H1 (cell line): Measurements from ENCODE around the gene HDAC3. TPM values are rescaled to one million over a fixed set of nuclear protein-coding genes. Genes with fewer than 3 reads are reported as not detected.

ENCODE experiments used
- CTCF ChIA-PET: fragments of 300-600 bp; sonication (Branson Sonifier 250); formaldehyde crosslinking; loops from one replicate; lab custom pipeline; 2021; ENCODE audit not compliant: partially characterized antibody; lab: Charles Lee
- POLR2A ChIA-PET: fragments of 300-600 bp; sonication (Branson Sonifier 250); formaldehyde crosslinking; loops from one replicate; lab custom pipeline; 2021; ENCODE audit warnings: inconsistent platforms; ENCODE audit not compliant: partially characterized antibody; lab: Charles Lee
- DNase-seq, 2 experiments: peaks; one replicate each; pipeline versions ENCODE4 v3.0.0 to v3.0.0-alpha.2; 2010 to 2022; ENCODE audit warnings: low spot score in 2 of 2, low read depth in 1 of 2, mixed read lengths in 1 of 2
- FAIRE-seq: peaks from 2 replicates; lab custom pipeline; 2011; peaks lifted over from hg19 to GRCh38; lab: Jason Lieb, UNC
- H2AFZ ChIP-seq: 2 replicates; pipeline ENCODE4 v1.8.1; 2012; ENCODE audit warnings: low read length, inconsistent platforms
- H2AK5ac ChIP-seq: 2 replicates; pipeline ENCODE4 v1.6.1; 2013; ENCODE audit warnings: low read depth, low read length
- H2BK120ac ChIP-seq: replicated peaks from 2 replicates; pipeline ENCODE3; 2013; ENCODE audit warnings: low read depth, low read length, inconsistent platforms
- H2BK12ac ChIP-seq: 2 replicates; pipeline ENCODE4 v1.6.1; 2013; ENCODE audit warnings: low read depth, low read length
- H2BK15ac ChIP-seq: 2 replicates; pipeline ENCODE4 v1.6.1; 2013; ENCODE audit warnings: low read length
- H2BK20ac ChIP-seq: 2 replicates; pipeline ENCODE4 v1.6.1; 2013; ENCODE audit warnings: low read length
- H2BK5ac ChIP-seq: 2 replicates; pipeline ENCODE4 v1.6.1; 2013; ENCODE audit warnings: low read depth, low read length
- H3K14ac ChIP-seq: 2 replicates; pipeline ENCODE4 v1.6.1; 2013; ENCODE audit warnings: inconsistent platforms; ENCODE audit not compliant: insufficient read length
- H3K18ac ChIP-seq: 2 replicates; pipeline ENCODE4 v1.6.1; 2013; ENCODE audit warnings: low read length; ENCODE audit errors: extremely low read depth
- H3K23ac ChIP-seq: 2 replicates; pipeline ENCODE4 v1.6.1; 2013; ENCODE audit warnings: inconsistent platforms; ENCODE audit not compliant: insufficient read length
- H3K23me2 ChIP-seq: 2 replicates; pipeline ENCODE4 v1.6.1; 2013; ENCODE audit warnings: low read depth, low read length
- H3K27ac ChIP-seq: 2 replicates; pipeline ENCODE4 v1.6.1; 2011; ENCODE audit warnings: low read depth, low read length, inconsistent platforms
- H3K27me3 ChIP-seq, 4 experiments: replicated peaks in 1 of 4; 1 replicate in 1 of 4; 2 replicates in 3 of 4; pipeline versions ENCODE4 v1.6.1 to v1.8.1; 2011 to 2013; ENCODE audit warnings: low read length in 3 of 4, mild to moderate bottlenecking in 3 of 4, inconsistent platforms in 2 of 4, mixed read lengths in 2 of 4, moderate library complexity in 1 of 4; ENCODE audit not compliant: control insufficient read depth in 3 of 4, insufficient read depth in 3 of 4; ENCODE audit errors: extremely low read depth in 1 of 4
- H3K36me3 ChIP-seq, 4 experiments: 2 replicates each; pipeline versions ENCODE4 v1.6.1 to v1.8.1; 2011 to 2013; ENCODE audit warnings: mild to moderate bottlenecking in 4 of 4, low read length in 3 of 4, moderate library complexity in 2 of 4, control low read depth in 1 of 4, inconsistent platforms in 1 of 4; ENCODE audit not compliant: insufficient read depth in 4 of 4, control insufficient read depth in 2 of 4
- H3K4ac ChIP-seq: replicated peaks from 2 replicates; pipeline ENCODE3; 2013; ENCODE audit warnings: low read length, low read depth, mixed read lengths, inconsistent platforms; ENCODE audit not compliant: insufficient read length
- H3K4me1 ChIP-seq, 4 experiments: replicated peaks in 1 of 4; 1 replicate in 1 of 4; 2 replicates in 3 of 4; pipeline versions ENCODE4 v1.6.1 to v1.8.1; 2011 to 2013; ENCODE audit warnings: low read length in 3 of 4, inconsistent platforms in 2 of 4, mixed read lengths in 1 of 4; ENCODE audit not compliant: insufficient read depth in 4 of 4, control insufficient read depth in 3 of 4
- H3K4me2 ChIP-seq, 2 experiments: 2 replicates each; pipeline versions ENCODE4 v1.6.1 to v1.8.1; 2011 to 2013; ENCODE audit warnings: low read depth in 2 of 2, low read length in 2 of 2, control low read depth in 1 of 2, inconsistent platforms in 1 of 2, mild to moderate bottlenecking in 1 of 2; ENCODE audit not compliant: insufficient read depth in 1 of 2
- H3K4me3 ChIP-seq, 4 experiments: fragments of 200-600, 300-600 bp in 1 of 4; sonication (generic), shearing (Covaris generic), sonication (Bioruptor Twin) in 1 of 4; 2 replicates each; pipeline versions ENCODE4 v1.5.1 to v1.8.1; 2011 to 2016; ENCODE audit warnings: low read length in 4 of 4, low read depth in 3 of 4, control low read depth in 2 of 4, inconsistent platforms in 2 of 4, mild to moderate bottlenecking in 2 of 4, mixed read lengths in 1 of 4, moderate library complexity in 1 of 4; ENCODE audit not compliant: insufficient read depth in 2 of 4; ENCODE audit errors: extremely low read depth in 1 of 4
- H3K56ac ChIP-seq: replicated peaks from 2 replicates; pipeline ENCODE3; 2013; ENCODE audit warnings: low read depth, mild to moderate bottlenecking, mixed read lengths, low read length, inconsistent platforms; ENCODE audit not compliant: insufficient read length
- H3K79me1 ChIP-seq: 2 replicates; pipeline ENCODE4 v1.6.1; 2013; ENCODE audit warnings: low read depth, low read length, control low read depth
- H3K79me2 ChIP-seq, 2 experiments: 2 replicates each; pipeline versions ENCODE4 v1.6.1 to v1.8.1; 2012 to 2013; ENCODE audit warnings: low read length in 2 of 2, mild to moderate bottlenecking in 2 of 2, inconsistent platforms in 1 of 2; ENCODE audit not compliant: insufficient read depth in 2 of 2, control insufficient read depth in 1 of 2
- H3K9ac ChIP-seq, 4 experiments: replicated peaks in 1 of 4; 1 replicate in 1 of 4; 2 replicates in 3 of 4; pipeline versions ENCODE4 v1.6.1 to v1.8.1; 2011 to 2013; ENCODE audit warnings: low read depth in 3 of 4, low read length in 3 of 4, control low read depth in 2 of 4, mild to moderate bottlenecking in 2 of 4, moderate library complexity in 2 of 4, inconsistent platforms in 1 of 4; ENCODE audit errors: extremely low read depth in 1 of 4
- H3K9me3 ChIP-seq, 2 experiments: 2 replicates each; pipeline versions ENCODE4 v1.6.1 to v1.8.1; 2012 to 2013; ENCODE audit warnings: mild to moderate bottlenecking in 2 of 2, moderate library complexity in 2 of 2, control low read depth in 1 of 2, inconsistent platforms in 1 of 2, low read depth in 1 of 2, low read length in 1 of 2, mixed read lengths in 1 of 2; ENCODE audit not compliant: insufficient read depth in 2 of 2
- H4K20me1 ChIP-seq, 2 experiments: replicated peaks in 1 of 2; 2 replicates each; pipeline versions ENCODE3 to v1.8.1; 2011 to 2013; ENCODE audit warnings: inconsistent platforms in 2 of 2, low read length in 2 of 2, mild to moderate bottlenecking in 1 of 2; ENCODE audit not compliant: insufficient read depth in 2 of 2, control insufficient read depth in 1 of 2
- H4K5ac ChIP-seq: 2 replicates; pipeline ENCODE4 v1.6.1; 2013; ENCODE audit warnings: low read length, low read depth, mixed read lengths, inconsistent platforms; ENCODE audit not compliant: insufficient read length
- H4K8ac ChIP-seq: 2 replicates; pipeline ENCODE4 v1.8.0; 2013; ENCODE audit warnings: mild to moderate bottlenecking, moderate library complexity, low read length, inconsistent platforms; ENCODE audit not compliant: insufficient read depth; ENCODE audit errors: extremely low read depth
- H4K91ac ChIP-seq: replicated peaks from 2 replicates; pipeline ENCODE3; 2013; ENCODE audit warnings: low read length, mixed read lengths, inconsistent platforms; ENCODE audit not compliant: insufficient read length
- CHD2 ChIP-seq: IDR thresholded peaks from 2 replicates; pipeline ENCODE4 v1.6.1; 2012; ENCODE audit warnings: low read length, improper control_type of control experiment
- POU5F1 ChIP-seq: IDR thresholded peaks from 2 replicates; pipeline ENCODE4 v1.6.1; 2011; ENCODE audit warnings: low read depth, mild to moderate bottlenecking, low read length, moderate library complexity
- WGBS, 2 experiments: shearing (Covaris generic) in 1 of 2; methylation state at CpG; one replicate each; pipeline versions ENCODE4 v1.1.6 to v1.1.7; 2013 to 2015; ENCODE audit warnings: low lambda C conversion rate in 2 of 2, mixed read lengths in 2 of 2, inconsistent platforms in 1 of 2, low coverage in 1 of 2, missing lambda C conversion rate in 1 of 2; ENCODE audit not compliant: insufficient replicate concordance in 2 of 2, insufficient coverage in 1 of 2, insufficient read length in 1 of 2; ENCODE audit errors: extremely low coverage in 1 of 2, missing lambda C conversion rate in 1 of 2; 5-methylcytosine and 5-hydroxymethylcytosine counted together
- polyA plus RNA-seq, 7 experiments: library from polyadenylated mRNA; depleted of rRNA in 3 of 7; stranded (reverse) in 5 of 7; unstranded in 2 of 7; fragments of >200 nt in 5 of 7; fragments of 200-250 nt in 2 of 7; gene quantifications; 1 replicate in 5 of 7; 2 replicates in 1 of 7; 4 replicates in 1 of 7; pipeline versions ENCODE4 v1.2.1 to v1.2.3, GENCODE V29; 2011 to 2013; ENCODE audit warnings: missing spikeins in 2 of 7, mixed read lengths in 2 of 7
- total RNA-seq: library from RNA; stranded (reverse); fragmentation: NEBNext Ultra II Directional; extraction: Animal tissue kit (Norgen Biotek cat#: 25700); gene quantifications from 2 replicates; pipeline ENCODE4 v1.2.1, GENCODE V29; 2021
- TF ChIP-seq, protein P1 (sequence below): IDR thresholded peaks from 2 replicates; pipeline ENCODE4 v1.6.1; 2011; ENCODE audit warnings: low read length, improper control_type of control experiment

HDAC3 gene
- total and polyA plus RNA-seq, 2 of the 8 experiments (the other 6 are each of a cell fraction or from before 2014, with no cell fraction given), result 99.0 to 120 TPM

- ChIA-PET CTCF (interaction anchor here (1.9 to 4.0 kb wide), 4 partner anchors 11 to 44 kb away, joined by 5 to 46 read pairs (median 8); partner anchors contain the start of gene DIAPH1), POLR2A (interaction anchor here (0.8 to 2.8 kb wide), 4 partner anchors 10 to 25 kb away, joined by 4 to 10 read pairs (median 6); partner anchors contain the start of gene DIAPH1)
- WGBS, 2 experiments, result 93% methylated on average over 3 of the region's 3 CpGs; no CpG with 5 or more reads in 1 of the 2 experiments
- no peak overlapping the region for H2AFZ ChIP-seq
- H2BK5ac ChIP-seq, result no peak overlapping the region
- H4K5ac ChIP-seq, result no peak overlapping the region
- H3K4ac ChIP-seq, result no peak overlapping the region
- H2BK20ac ChIP-seq, result no peak overlapping the region
- no peaks in the 10 kb centered on the region for H3K9me3 ChIP-seq
- H3K4me3 ChIP-seq, result no peak overlapping the region
- no peak overlapping the region for H3K23ac ChIP-seq
- DNase-seq, result no peak
- no peak overlapping the region for H3K18ac ChIP-seq
- H4K20me1 ChIP-seq, result peaks cover 4 to 6% of the 10 kb centered on the region in 2 experiments
- H3K9ac ChIP-seq, result no peak overlapping the region
- no peak overlapping the region for H2BK15ac ChIP-seq
- H2BK12ac ChIP-seq, result no peak overlapping the region
- no peak overlapping the region for H3K14ac ChIP-seq
- H3K56ac ChIP-seq, result no peak overlapping the region
- H4K8ac ChIP-seq, result no peak overlapping the region
- H4K91ac ChIP-seq, result no peak overlapping the region
- H3K27me3 ChIP-seq, result no peaks in the 10 kb centered on the region
- H3K79me2 ChIP-seq, result peaks cover 0 to 71% of the 10 kb centered on the region in 2 experiments; a peak in 3 of 4 replicates
- H3K23me2 ChIP-seq, result no peaks in the 10 kb centered on the region
- H2AK5ac ChIP-seq, result no peak overlapping the region
- H3K4me2 ChIP-seq, result no peak overlapping the region
- H2BK120ac ChIP-seq, result no peak overlapping the region
- H3K4me1 ChIP-seq, result no peaks in the 10 kb centered on the region; a peak in 1 of 7 replicates
- no peak overlapping the region for H3K27ac ChIP-seq
- H3K36me3 ChIP-seq, result no peaks in the 10 kb centered on the region
- no peak for FAIRE-seq
- peaks cover 4% of the 10 kb centered on the region; the same call in 1 of the 2 replicates for H3K79me1 ChIP-seq
- TF ChIP-seq CHD2 (no peak), POU5F1 (no peak)
- TF ChIP-seq, protein P1, sequence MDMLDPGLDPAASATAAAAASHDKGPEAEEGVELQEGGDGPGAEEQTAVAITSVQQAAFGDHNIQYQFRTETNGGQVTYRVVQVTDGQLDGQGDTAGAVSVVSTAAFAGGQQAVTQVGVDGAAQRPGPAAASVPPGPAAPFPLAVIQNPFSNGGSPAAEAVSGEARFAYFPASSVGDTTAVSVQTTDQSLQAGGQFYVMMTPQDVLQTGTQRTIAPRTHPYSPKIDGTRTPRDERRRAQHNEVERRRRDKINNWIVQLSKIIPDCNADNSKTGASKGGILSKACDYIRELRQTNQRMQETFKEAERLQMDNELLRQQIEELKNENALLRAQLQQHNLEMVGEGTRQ, result no peak
Observed at GRCh38 chr5:141598391-141599345, 38.0 kb downstream of the HDAC3 start.
